Fibroblast of skin of right biceps (primary cell): ENCODE results near the gene GABRA5.
"Not testable (repeated sequence)": the region's sequence is repeated elsewhere in the genome, so short reads cannot be mapped to it uniquely, and the experiment has no call there.

ENCODE experiments used
- DNase-seq: peaks from one replicate; pipeline ENCODE4 v3.0.0-alpha.2; 2013

Gene GABRA5

GRCh38 chr15:26879706-26880105 is 12.8 kb downstream of the GABRA5 start:
- DNase-seq: no peak

GRCh38 chr15:26882112-26882511 is 15.2 kb downstream of the GABRA5 start:
- no peak for DNase-seq

GRCh38 chr15:26882616-26883365 is 15.9 kb downstream of the GABRA5 start:
- DNase-seq: no peak

GRCh38 chr15:26883466-26883865 is 16.6 kb downstream of the GABRA5 start:
- DNase-seq: no peak

- DNase-seq: no peak
These were observed 19.7 kb downstream of the GABRA5 start for GRCh38 chr15:26886566-26886965.

- DNase-seq: peak; percentile 58
These were observed 21.2 kb downstream of the GABRA5 start for GRCh38 chr15:26887926-26888666.

- no peak for DNase-seq
These were observed 21.9 kb downstream of the GABRA5 start for GRCh38 chr15:26888761-26889160.

GRCh38 chr15:26889298-26889898 is 22.5 kb downstream of the GABRA5 start:
- peak; percentile 57 for DNase-seq

- DNase-seq: no peak
These were observed 23.6 kb downstream of the GABRA5 start for GRCh38 chr15:26890451-26890850.

- DNase-seq: no peak
These were observed 24.1 kb downstream of the GABRA5 start for GRCh38 chr15:26890988-26891387.

GRCh38 chr15:26891448-26892181 is 24.8 kb downstream of the GABRA5 start:
- peak; percentile 79 for DNase-seq

- no peak for DNase-seq
These were observed 25.3 kb downstream of the GABRA5 start for GRCh38 chr15:26892182-26892518.

- no peak for DNase-seq
These were observed 25.8 kb downstream of the GABRA5 start for GRCh38 chr15:26892678-26893077.

GRCh38 chr15:26893351-26894065 is 26.6 kb downstream of the GABRA5 start:
- no peak for DNase-seq

- DNase-seq: no peak
These were observed 27.3 kb downstream of the GABRA5 start for GRCh38 chr15:26894181-26894580.

GRCh38 chr15:26895346-26895745 is 28.5 kb downstream of the GABRA5 start:
- not testable (repeated sequence) for DNase-seq

- no peak for DNase-seq
These were observed 32.8 kb downstream of the GABRA5 start for GRCh38 chr15:26899658-26900057.

GRCh38 chr15:26901041-26901440 is 34.2 kb downstream of the GABRA5 start:
- no peak for DNase-seq

- no peak for DNase-seq
These were observed 43.9 kb downstream of the GABRA5 start for GRCh38 chr15:26910715-26911114.

- no peak for DNase-seq
These were observed 54.6 kb downstream of the GABRA5 start for GRCh38 chr15:26921433-26921832.

GRCh38 chr15:26926081-26926480 is 59.2 kb downstream of the GABRA5 start:
- DNase-seq: no peak

- peak; percentile 68 for DNase-seq
These were observed 61.2 kb downstream of the GABRA5 start for GRCh38 chr15:26928051-26928450.

GRCh38 chr15:26929588-26929987 is 62.7 kb downstream of the GABRA5 start:
- no peak for DNase-seq
